Karpas-422 (cell line): ENCODE results near the gene SH3RF1. TPM values are rescaled to one million over a fixed set of nuclear protein-coding genes. Genes with fewer than 3 reads are reported as not detected.

Experiments
- DNase-seq: peaks from one replicate; pipeline ENCODE4 v3.0.0-alpha.2; 2015
- H2AFZ ChIP-seq: fragments of 200-600 bp; sonication (generic); 2 replicates; pipeline ENCODE4 v1.6.1; 2014; ENCODE audit warnings: antibody characterized with exemption, low read length, mixed read lengths
- H3K27ac ChIP-seq: fragments of 200-600 bp; sonication (generic); 2 replicates; pipeline ENCODE4 v1.5.1; 2014; ENCODE audit warnings: mild to moderate bottlenecking, low read length, moderate library complexity
- H3K27me3 ChIP-seq: fragments of 200-600 bp; sonication (generic); 2 replicates; pipeline ENCODE4 v1.6.1; 2014; ENCODE audit warnings: low read length, mixed read lengths
- H3K36me3 ChIP-seq: fragments of 200-600 bp; sonication (generic); 2 replicates; pipeline ENCODE4 v1.6.1; 2014; ENCODE audit warnings: low read length, mixed read lengths; ENCODE audit not compliant: insufficient read depth
- H3K4me1 ChIP-seq: fragments of 200-600 bp; sonication (generic); 2 replicates; pipeline ENCODE4 v1.6.1; 2014; ENCODE audit warnings: mild to moderate bottlenecking, low read length, mixed read lengths
- H3K4me2 ChIP-seq: fragments of 200-600 bp; sonication (generic); 2 replicates; pipeline ENCODE4 v1.6.1; 2014; ENCODE audit warnings: low read length, low read depth, mild to moderate bottlenecking; ENCODE audit not compliant: poor library complexity, severe bottlenecking
- H3K4me3 ChIP-seq: fragments of 200-600 bp; sonication (generic); 2 replicates; pipeline ENCODE4 v1.5.1; 2014; ENCODE audit warnings: mild to moderate bottlenecking, antibody characterized with exemption, low read length, mixed read lengths
- H3K79me2 ChIP-seq: fragments of 200-600 bp; sonication (generic); 2 replicates; pipeline ENCODE4 v1.6.1; 2014; ENCODE audit warnings: mild to moderate bottlenecking, low read length, mixed read lengths
- H3K9ac ChIP-seq: fragments of 200-600 bp; sonication (generic); 2 replicates; pipeline ENCODE4 v1.6.0; 2014; ENCODE audit warnings: low read length
- H3K9me2 ChIP-seq: fragments of 200-600 bp; sonication (generic), shearing (Covaris generic); replicated peaks from 2 replicates; pipeline ENCODE4 v1.6.0; 2014; ENCODE audit warnings: mild to moderate bottlenecking, low read length, moderate library complexity; ENCODE audit not compliant: insufficient read depth
- H3K9me3 ChIP-seq: fragments of 300-700, 200-600 bp; sonication (generic); 2 replicates; pipeline ENCODE4 v1.6.1; 2014; ENCODE audit warnings: low read length, mixed read lengths
- H4K20me1 ChIP-seq: fragments of 200-600 bp; sonication (generic); 2 replicates; pipeline ENCODE4 v1.6.1; 2014; ENCODE audit warnings: mild to moderate bottlenecking, antibody characterized with exemption, low read length, low read depth; ENCODE audit not compliant: insufficient read depth
- total RNA-seq: library from RNA; depleted of rRNA; stranded (reverse); fragments of >200 nt; shearing (Covaris generic); gene quantifications from 2 replicates; pipeline ENCODE4 v1.2.3, GENCODE V29; 2014; ENCODE audit warnings: low replicate concordance

The SH3RF1 gene
- total RNA-seq, 1 experiment from 2014 or later, result not detected

DNA sequence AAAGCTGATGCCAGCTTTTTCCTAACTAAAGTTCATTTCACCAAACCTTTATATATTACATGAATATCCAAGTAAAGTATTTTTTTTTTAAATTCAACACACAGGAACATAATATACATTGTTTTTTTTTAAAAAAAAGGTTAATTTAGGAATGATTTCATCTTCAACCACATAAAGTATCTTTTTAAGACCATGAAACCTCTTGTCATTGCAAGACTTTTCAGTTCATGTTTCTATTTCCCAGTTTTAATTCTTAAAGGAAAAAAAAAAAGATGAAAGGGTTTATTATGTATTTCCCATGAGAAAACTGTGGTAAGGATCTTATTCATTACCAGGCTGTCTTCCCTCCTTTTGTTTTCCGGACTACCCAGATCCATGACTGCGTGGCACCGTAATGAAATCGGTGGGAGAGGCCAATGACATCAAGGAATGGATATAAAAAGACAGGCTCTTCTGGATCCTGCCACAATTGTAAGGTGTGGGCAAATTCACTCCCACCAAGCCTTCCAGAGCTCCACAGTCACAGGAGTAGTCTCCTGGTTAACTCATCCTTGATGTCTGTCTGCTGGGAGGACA, 176.0 kb downstream of the SH3RF1 start:
- Histone ChIP-seq H3K4me3 (no peak overlapping the region), H2AFZ (no peak overlapping the region), H3K9ac (no peak overlapping the region), H3K9me2 (no peaks in the 10 kb centered on the region), H3K27me3 (no peaks in the 10 kb centered on the region), H3K9me3 (no peaks in the 10 kb centered on the region), H3K36me3 (no peaks in the 10 kb centered on the region), H3K4me2 (no peak overlapping the region), H3K4me1 (no peaks in the 10 kb centered on the region), H3K27ac (no peak overlapping the region), H4K20me1 (no peaks in the 10 kb centered on the region), H3K79me2 (no peaks in the 10 kb centered on the region)
- no peak for DNase-seq

DNA sequence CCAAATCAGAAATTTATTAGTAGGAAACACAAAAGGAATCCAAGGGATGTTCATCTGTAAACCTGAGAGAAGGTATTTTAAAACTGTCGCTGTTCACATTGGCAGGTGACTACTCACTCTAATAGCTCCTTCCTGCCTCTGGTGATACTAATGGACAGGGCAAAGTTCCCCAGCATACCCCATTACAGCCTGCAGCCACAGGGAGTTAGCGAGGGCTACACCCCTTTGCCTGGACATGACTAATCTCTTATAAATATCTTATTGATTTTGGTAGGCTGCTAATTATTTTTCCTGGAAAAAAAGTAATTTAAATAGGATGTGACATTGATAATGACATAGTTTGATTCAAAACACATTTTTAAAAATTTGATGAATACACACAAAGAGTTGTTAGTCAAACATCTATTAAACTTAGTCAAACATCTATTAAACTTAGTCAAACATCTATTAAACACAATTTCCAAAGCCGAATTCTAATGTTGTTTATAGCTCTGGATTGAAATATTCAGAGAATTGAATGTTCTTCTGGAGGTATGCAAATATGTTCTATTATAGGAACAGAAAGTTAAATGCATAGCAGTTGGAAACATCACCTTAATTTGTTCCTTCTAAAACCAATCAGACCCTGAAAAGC, 177.8 kb downstream of the SH3RF1 start:
- Histone ChIP-seq H3K9ac (no peak overlapping the region), H3K9me3 (no peaks in the 10 kb centered on the region), H3K36me3 (no peaks in the 10 kb centered on the region)

DNA sequence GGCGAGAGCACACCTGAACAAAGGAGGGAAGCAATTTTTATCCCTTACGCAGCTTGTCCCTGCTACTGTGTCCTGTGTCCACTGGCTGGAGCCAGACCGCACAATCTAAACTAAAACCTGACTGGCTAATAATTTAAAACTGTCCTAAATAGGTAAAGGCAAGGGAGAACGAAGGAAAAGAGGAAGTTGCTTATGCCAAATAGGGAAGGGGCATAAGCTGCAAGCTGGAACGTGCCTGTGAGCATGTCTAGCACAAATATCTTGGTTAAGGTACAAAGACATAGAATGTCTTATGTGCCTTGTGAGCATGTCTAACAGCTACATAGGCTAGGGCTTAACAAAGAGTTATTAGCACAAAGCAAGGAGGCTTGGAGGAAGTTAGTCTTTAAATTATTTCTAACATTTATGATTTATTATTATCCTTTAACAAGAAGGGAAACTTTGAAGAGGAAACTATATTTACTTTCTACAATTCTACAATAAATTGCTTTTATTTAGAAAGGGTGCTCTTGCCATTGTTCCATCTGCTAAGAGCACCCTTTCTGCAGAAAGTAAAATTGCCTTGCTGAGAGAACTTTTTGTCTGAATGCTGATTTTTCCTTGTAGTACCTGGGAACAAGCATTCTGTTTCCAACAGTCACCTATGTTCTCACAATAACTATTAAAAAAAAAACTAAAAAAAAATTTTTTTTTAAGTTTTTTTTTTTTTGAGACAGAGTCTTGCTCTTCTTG, 180.1 kb downstream of the SH3RF1 start:
- Histone ChIP-seq H2AFZ (no peak overlapping the region), H3K27me3 (no peaks in the 10 kb centered on the region), H3K9me3 (no peaks in the 10 kb centered on the region), H3K4me1 (no peaks in the 10 kb centered on the region), H4K20me1 (no peaks in the 10 kb centered on the region), H3K79me2 (no peaks in the 10 kb centered on the region), H3K4me2 (no peak overlapping the region), H3K4me3 (no peak overlapping the region), H3K27ac (no peak overlapping the region), H3K9me2 (no peaks in the 10 kb centered on the region), H3K9ac (no peak overlapping the region), H3K36me3 (no peaks in the 10 kb centered on the region)
- no peak for DNase-seq

More for the DNA sequence above, 177.8 kb downstream of the SH3RF1 start:
- H3K4me3 ChIP-seq, result no peak overlapping the region
- no peaks in the 10 kb centered on the region for H3K9me2 ChIP-seq
- H2AFZ ChIP-seq, result no peak overlapping the region
- no peak overlapping the region for H3K4me2 ChIP-seq
- H4K20me1 ChIP-seq, result no peaks in the 10 kb centered on the region
- no peaks in the 10 kb centered on the region for H3K79me2 ChIP-seq
- H3K4me1 ChIP-seq, result no peaks in the 10 kb centered on the region
- no peak overlapping the region for H3K27ac ChIP-seq
- H3K27me3 ChIP-seq, result no peaks in the 10 kb centered on the region
- no peak for DNase-seq

DNA sequence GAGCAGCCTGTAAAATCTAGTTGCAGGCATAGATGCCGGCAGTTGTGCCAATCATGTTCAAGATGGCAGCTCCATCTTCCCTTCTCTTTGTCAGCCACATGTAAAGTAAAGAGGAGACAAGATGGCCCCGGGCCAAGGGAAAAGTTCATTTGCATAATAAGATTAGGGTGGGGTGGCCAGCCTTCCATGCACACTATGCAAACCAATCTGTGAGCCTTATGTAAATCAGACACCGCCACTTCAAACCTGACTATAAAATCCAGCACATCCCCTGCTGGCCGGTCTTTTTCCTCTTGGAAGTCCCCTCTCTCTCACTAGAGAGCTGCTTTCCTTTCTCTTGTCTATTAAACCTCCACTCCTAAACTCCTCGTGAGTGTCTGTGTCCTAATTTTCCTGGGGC, 181.8 kb downstream of the SH3RF1 start:
- Histone ChIP-seq H3K4me1 (no peaks in the 10 kb centered on the region), H3K36me3 (no peaks in the 10 kb centered on the region), H3K4me2 (no peak overlapping the region), H3K9ac (no peak overlapping the region), H3K9me3 (no peaks in the 10 kb centered on the region), H3K9me2 (no peaks in the 10 kb centered on the region), H3K27me3 (no peaks in the 10 kb centered on the region), H2AFZ (no peak overlapping the region), H3K27ac (no peak overlapping the region), H3K79me2 (no peaks in the 10 kb centered on the region), H3K4me3 (no peak overlapping the region), H4K20me1 (no peaks in the 10 kb centered on the region)
- no peak for DNase-seq

DNA sequence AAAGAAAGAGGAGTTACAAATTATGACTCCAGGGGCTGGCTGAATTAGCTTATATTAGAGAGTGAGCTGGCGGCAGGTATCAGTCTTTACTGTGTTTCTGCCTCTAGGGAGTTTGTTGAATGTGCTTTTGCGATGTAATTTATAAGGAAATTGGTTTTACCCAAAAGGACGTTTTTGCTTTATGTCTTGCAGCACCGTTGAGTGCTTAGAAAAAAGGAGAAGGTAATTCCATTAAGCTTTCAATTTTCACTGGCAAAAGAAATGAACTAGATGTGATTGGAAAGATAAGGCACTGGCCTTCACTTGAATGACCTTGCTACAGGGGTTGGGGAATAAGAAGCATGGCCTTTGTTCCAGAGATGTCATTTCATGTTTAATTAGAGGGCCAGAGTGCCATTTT, 185.8 kb downstream of the SH3RF1 start:
- no peaks in the 10 kb centered on the region for H3K4me1 ChIP-seq
- no peak overlapping the region for H2AFZ ChIP-seq
- no peaks in the 10 kb centered on the region for H3K27me3 ChIP-seq
- H4K20me1 ChIP-seq, result no peaks in the 10 kb centered on the region
- no peak for DNase-seq
- no peak overlapping the region for H3K4me3 ChIP-seq
- H3K9me2 ChIP-seq, result no peaks in the 10 kb centered on the region
- no peak overlapping the region for H3K27ac ChIP-seq
- no peaks in the 10 kb centered on the region for H3K79me2 ChIP-seq
- no peak overlapping the region for H3K9ac ChIP-seq
- H3K9me3 ChIP-seq, result no peaks in the 10 kb centered on the region
- H3K4me2 ChIP-seq, result no peak overlapping the region
- H3K36me3 ChIP-seq, result no peaks in the 10 kb centered on the region

DNA sequence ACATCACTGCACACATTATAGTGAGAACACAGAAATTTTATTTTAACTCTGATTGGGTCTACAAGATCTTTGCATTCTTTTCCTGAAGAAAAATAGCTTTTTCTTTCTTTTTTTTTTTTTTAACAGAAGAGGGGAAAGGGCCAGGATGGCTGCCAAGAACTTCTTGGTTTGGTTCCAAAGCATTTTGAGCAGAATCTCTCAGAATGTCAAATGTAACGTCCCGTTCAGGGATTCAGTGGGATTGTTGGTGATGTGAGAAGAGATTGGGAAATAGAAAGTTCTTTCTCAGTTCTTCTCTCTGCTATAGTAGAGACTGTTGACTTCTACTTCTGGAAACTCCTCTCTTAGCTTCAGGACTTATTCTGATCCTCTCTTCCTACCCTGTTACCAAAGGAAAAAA, 189.8 kb downstream of the SH3RF1 start:
- Histone ChIP-seq H3K36me3 (no peaks in the 10 kb centered on the region), H4K20me1 (no peaks in the 10 kb centered on the region), H3K4me2 (no peak overlapping the region), H3K9ac (no peak overlapping the region), H3K9me2 (no peaks in the 10 kb centered on the region), H3K4me3 (no peak overlapping the region), H3K27ac (no peak overlapping the region), H3K79me2 (no peaks in the 10 kb centered on the region), H2AFZ (no peak overlapping the region), H3K4me1 (no peaks in the 10 kb centered on the region), H3K9me3 (no peaks in the 10 kb centered on the region), H3K27me3 (no peaks in the 10 kb centered on the region)
- DNase-seq, result no peak

DNA sequence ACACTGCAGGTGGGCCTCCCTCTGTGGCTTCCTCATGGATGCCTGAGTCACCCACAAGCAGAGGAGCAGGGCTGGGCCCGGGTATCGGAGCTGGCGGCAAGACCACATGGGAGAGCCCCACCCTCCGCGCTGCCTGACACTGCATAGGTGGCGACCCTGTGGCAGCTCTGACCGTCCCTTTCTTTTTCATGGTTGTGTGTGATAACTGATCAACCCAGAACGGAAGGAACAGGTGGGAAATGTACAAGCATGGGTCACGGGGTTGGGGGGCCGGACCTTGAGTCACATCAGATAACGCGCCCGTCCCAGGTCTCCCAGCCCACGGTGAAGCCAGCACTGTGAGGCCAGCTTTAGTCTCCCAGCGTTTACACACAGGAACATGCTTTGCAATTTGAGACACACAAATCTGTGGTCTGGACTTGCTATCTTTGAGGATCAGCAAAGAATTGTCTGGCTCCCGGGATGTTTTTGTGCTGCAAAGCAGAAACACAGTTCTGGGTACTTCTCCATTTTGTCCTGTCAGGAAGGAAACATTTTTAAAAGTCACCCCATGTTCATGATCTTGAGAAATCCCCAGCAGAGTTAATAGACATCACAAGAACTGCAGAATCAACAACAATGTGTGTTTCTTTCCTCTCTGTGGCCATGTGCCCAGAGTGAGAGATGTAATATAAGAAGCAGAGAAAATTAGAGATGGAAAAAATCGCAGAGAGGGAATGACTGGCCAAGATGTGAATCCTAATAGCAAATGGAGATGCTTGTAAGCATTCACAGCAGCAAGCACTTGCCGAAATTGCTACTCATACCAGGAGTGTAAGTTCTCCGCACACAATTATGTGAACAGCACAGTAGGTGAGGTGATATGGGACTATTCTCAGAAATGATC, 190.6 kb downstream of the SH3RF1 start:
- no peaks in the 10 kb centered on the region for H3K36me3 ChIP-seq
- no peak overlapping the region for H2AFZ ChIP-seq
- H3K27ac ChIP-seq, result no peak overlapping the region
- H3K4me3 ChIP-seq, result no peak overlapping the region
- no peak overlapping the region for H3K9ac ChIP-seq
- no peaks in the 10 kb centered on the region for H3K9me2 ChIP-seq
- no peaks in the 10 kb centered on the region for H3K79me2 ChIP-seq
- no peak overlapping the region for H3K4me2 ChIP-seq
- no peaks in the 10 kb centered on the region for H3K9me3 ChIP-seq
- no peaks in the 10 kb centered on the region for H4K20me1 ChIP-seq
- H3K4me1 ChIP-seq, result no peaks in the 10 kb centered on the region
- no peak for DNase-seq
- no peaks in the 10 kb centered on the region for H3K27me3 ChIP-seq

DNA sequence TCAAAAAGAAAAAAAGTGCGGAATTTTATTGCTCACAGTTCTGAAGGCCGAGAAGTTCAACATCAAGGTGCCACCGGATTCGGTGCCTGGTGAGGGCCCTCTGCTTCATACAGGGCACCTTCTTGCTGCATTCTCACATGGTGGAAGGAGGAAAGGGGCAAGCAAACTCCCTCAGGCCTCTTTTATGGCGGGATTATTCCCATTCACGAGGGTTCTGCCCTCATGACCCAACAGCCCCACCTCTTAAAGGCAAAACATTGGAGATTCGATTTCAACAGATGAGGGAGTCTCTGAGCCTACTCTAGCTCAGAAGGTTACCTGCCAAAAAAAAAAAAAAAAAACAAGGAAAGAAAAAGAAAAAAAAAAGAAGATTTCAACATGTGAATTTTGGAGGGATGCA, 196.6 kb downstream of the SH3RF1 start:
- Histone ChIP-seq H3K4me3 (no peak overlapping the region), H3K4me2 (no peak overlapping the region), H3K79me2 (no peaks in the 10 kb centered on the region), H2AFZ (no peak overlapping the region), H3K36me3 (no peaks in the 10 kb centered on the region), H3K4me1 (no peaks in the 10 kb centered on the region), H3K27me3 (no peaks in the 10 kb centered on the region), H4K20me1 (no peaks in the 10 kb centered on the region), H3K9me2 (no peaks in the 10 kb centered on the region), H3K9me3 (no peaks in the 10 kb centered on the region), H3K9ac (no peak overlapping the region), H3K27ac (no peak overlapping the region)
- DNase-seq, result no peak
